Liver (tissue), 3 donors: ENCODE data around the gene MEIS1.

ENCODE experiments used
- CTCF ChIP-seq: fragments of 150-350 bp; IDR thresholded peaks from 2 replicates; pipeline ENCODE4 v1.5.1; 2017; ENCODE audit warnings: improper control_type of control experiment, low read depth, low read length; ENCODE audit not compliant: missing input control
- REST ChIP-seq: IDR thresholded peaks from 2 replicates; pipeline ENCODE4 v1.6.1; 2016; ENCODE audit warnings: antibody characterized with exemption, mild to moderate bottlenecking
- RXRA ChIP-seq, 2 donors: IDR thresholded peaks; 2 replicates each; pipeline ENCODE4 v1.6.1; 2017 to 2018; ENCODE audit warnings: antibody characterized with exemption in 2 of 2, mild to moderate bottlenecking in 1 of 2
- YY1 ChIP-seq: IDR thresholded peaks from 2 replicates; pipeline ENCODE4 v1.6.1; 2016; ENCODE audit warnings: antibody characterized with exemption, mild to moderate bottlenecking
- donor health status: healthy.
- donor health status: healthy.

DNA sequence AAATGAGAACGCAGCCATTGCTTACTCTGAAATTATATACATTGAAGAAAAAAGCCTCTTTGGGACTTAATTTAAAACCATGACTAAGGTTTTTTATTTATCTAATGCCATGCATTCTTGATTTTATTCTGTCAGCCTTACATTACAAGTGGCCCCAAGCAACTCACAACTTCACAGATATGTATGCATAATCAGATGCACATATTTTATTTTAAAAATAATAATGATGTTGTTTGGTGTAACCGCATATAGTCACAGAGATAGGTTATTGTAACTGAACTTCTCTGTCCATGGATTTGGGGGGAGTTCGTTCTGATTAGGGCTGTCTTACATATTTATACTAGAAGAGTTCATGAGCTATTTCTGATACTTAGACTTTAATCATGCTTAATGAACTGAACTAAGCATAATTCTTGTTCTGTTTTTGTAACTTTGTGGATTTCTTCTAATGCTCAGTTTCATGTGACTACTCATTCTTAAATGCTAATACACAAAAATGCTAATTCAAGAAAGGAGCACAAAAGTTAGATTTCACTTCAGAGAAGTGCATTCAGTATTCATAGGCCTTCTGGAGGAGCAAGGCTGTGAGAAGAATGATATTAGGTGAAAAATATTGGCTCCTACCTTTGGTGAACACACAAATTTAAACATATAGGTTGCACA, 26.2 kb downstream of the MEIS1 start:
- TF ChIP-seq CTCF = no peak
- no peak for TF ChIP-seq RXRA (IDR thresholded peaks at IDR 0.05)
- no peak for TF ChIP-seq YY1
- TF ChIP-seq REST = no peak
